Measurements from ENCODE around the gene DYSF. TPM values are rescaled to one million over a fixed set of nuclear protein-coding genes. Genes with fewer than 3 reads are reported as not detected.

Gene DYSF
- total RNA-seq, 1 experiment from 2014 or later = 5.5 TPM

DNA sequence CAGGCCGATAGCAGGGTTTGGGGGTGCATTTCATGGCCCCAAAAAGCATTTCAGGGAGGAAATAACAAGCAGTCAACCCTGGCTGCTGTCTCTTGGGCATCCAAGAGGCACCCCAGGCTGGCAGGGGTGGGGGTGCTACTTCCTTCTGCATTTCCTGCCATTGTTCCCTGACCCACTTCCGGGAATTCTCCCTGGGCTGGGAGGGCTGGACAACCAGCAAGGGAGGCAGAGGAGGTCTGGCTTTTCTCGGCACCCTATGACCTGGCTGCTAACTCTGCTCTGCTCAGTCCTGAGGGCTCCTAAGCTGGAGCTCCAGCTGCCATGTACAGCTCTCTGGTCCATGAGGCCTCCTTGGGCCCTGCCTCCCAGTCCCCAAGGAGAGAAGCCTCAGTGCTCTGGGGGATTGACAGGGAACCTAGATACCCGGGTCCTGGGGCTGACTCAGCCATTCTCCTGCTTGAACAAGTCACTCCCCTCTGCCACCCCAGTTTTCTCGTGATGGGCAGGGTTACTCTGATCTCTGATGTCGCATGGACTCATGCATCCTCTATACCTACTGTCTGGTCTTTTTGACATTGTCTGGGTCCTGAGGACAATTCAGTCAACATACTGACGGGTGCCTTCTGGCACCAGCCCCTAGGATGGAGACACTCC lies 47.2 kb downstream of the DYSF start:
- H2AK5ac ChIP-seq (ENCODE audit: insufficient read length, low read length) = no peak overlapping the region
- no peak overlapping the region for H3K9ac ChIP-seq (ENCODE audit: extremely low read depth, insufficient read length, low read length)
- DNase-seq = no peak
- no peak overlapping the region for H2BK120ac ChIP-seq (ENCODE audit: low read depth, low read length, poor library complexity, severe bottlenecking)
- no peaks in the 10 kb centered on the region for H3K23me2 ChIP-seq (ENCODE audit: insufficient read length, low read depth, low read length, poor library complexity, severe bottlenecking)
- Mint-ChIP-seq H3K27ac (no peak overlapping the region), H3K27me3 (ENCODE audit: low read depth) (no peaks in the 10 kb centered on the region), H3K36me3 (ENCODE audit: insufficient read depth in 1 of 3, low read depth in 3 of 3) (no peaks in the 10 kb centered on the region), H3K4me3 (no peak overlapping the region; a peak in 1 of 5 replicates), H3K9me3 (no peaks in the 10 kb centered on the region), H3K4me1 (peaks cover 21 to 30% of the 10 kb centered on the region in 2 experiments)
- no peaks in the 10 kb centered on the region for H3K27me3 ChIP-seq (ENCODE audit: insufficient read depth, low read length)
- no peak overlapping the region; the same call in 1 of the 2 replicates for H3K14ac ChIP-seq (ENCODE audit: insufficient read depth, low read length)
- no peak overlapping the region for H3K56ac ChIP-seq (ENCODE audit: insufficient read length, low read depth, low read length)
- H3K4me2 ChIP-seq (ENCODE audit: insufficient read depth, insufficient read length, low read length) = no peak overlapping the region
- WGBS (ENCODE audit: extremely low coverage, insufficient read length, low lambda C conversion rate) = no CpG with 5 or more reads among the region's 7 CpGs
- no peak overlapping the region for H4K91ac ChIP-seq (ENCODE audit: insufficient read length, low read depth, low read length)
- no peak overlapping the region for H4K8ac ChIP-seq (replicated peaks; ENCODE audit: insufficient read length, low read depth, low read length)
- no peaks in the 10 kb centered on the region for H3K9me3 ChIP-seq (ENCODE audit: control insufficient read depth, low read depth, low read length)
- H2BK12ac ChIP-seq (ENCODE audit: insufficient read length, low read depth, low read length) = no peak overlapping the region
- no peak overlapping the region for H2AFZ ChIP-seq (ENCODE audit: low read length)
- no peak overlapping the region for H2BK20ac ChIP-seq (ENCODE audit: low read depth, low read length, poor library complexity, severe bottlenecking)
- TF ChIP-seq, protein P1, sequence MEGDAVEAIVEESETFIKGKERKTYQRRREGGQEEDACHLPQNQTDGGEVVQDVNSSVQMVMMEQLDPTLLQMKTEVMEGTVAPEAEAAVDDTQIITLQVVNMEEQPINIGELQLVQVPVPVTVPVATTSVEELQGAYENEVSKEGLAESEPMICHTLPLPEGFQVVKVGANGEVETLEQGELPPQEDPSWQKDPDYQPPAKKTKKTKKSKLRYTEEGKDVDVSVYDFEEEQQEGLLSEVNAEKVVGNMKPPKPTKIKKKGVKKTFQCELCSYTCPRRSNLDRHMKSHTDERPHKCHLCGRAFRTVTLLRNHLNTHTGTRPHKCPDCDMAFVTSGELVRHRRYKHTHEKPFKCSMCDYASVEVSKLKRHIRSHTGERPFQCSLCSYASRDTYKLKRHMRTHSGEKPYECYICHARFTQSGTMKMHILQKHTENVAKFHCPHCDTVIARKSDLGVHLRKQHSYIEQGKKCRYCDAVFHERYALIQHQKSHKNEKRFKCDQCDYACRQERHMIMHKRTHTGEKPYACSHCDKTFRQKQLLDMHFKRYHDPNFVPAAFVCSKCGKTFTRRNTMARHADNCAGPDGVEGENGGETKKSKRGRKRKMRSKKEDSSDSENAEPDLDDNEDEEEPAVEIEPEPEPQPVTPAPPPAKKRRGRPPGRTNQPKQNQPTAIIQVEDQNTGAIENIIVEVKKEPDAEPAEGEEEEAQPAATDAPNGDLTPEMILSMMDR (conservative IDR thresholded peaks at IDR 0.05) = no peak
- H3K79me1 ChIP-seq (ENCODE audit: insufficient read depth, low read depth, low read length, poor library complexity, severe bottlenecking) = no peaks in the 10 kb centered on the region
- no peaks in the 10 kb centered on the region for H4K20me1 ChIP-seq (ENCODE audit: control insufficient read depth, insufficient read depth, insufficient read length)
- H3T11ph ChIP-seq (ENCODE audit: low read length) = no peak overlapping the region
- H4K5ac ChIP-seq (ENCODE audit: insufficient read length, low read depth, low read length) = no peak overlapping the region
- H3K79me2 ChIP-seq (ENCODE audit: insufficient read depth, low read length) = no peaks in the 10 kb centered on the region
- no peak overlapping the region for H2BK15ac ChIP-seq (ENCODE audit: low read depth, low read length)
- no peak overlapping the region for H3K4ac ChIP-seq (ENCODE audit: low read depth, low read length)
- no peak overlapping the region for H2BK5ac ChIP-seq (ENCODE audit: insufficient read length, low read length)
- no peak overlapping the region for H3K27ac ChIP-seq (ENCODE audit: insufficient read length, low read depth, low read length)
- H3K23ac ChIP-seq (ENCODE audit: insufficient read length, low read depth, low read length) = no peak overlapping the region
- H3K18ac ChIP-seq (ENCODE audit: insufficient read length, low read depth, low read length) = no peak overlapping the region
- H3K4me1 ChIP-seq (ENCODE audit: insufficient read depth, low read length) = peaks cover 13% of the 10 kb centered on the region; the same call in 1 of the 2 replicates

Measured in H9 (cell line).